HL-60 (cell line): ENCODE results near the gene ZNF280D.

Source experiments
- POLR2AphosphoS5 ChIP-seq: IDR thresholded peaks from 2 replicates; pipeline ENCODE4 v1.6.1; 2012; ENCODE audit warnings: low read depth
- TF ChIP-seq, protein P1 (sequence below): IDR thresholded peaks from one replicate; pipeline ENCODE4 v1.5.1; 2011; ENCODE audit warnings: low read length, control low read depth, inconsistent platforms; ENCODE audit not compliant: insufficient read depth
- TF ChIP-seq, protein P2 (sequence below): IDR thresholded peaks from 2 replicates; pipeline ENCODE4 v1.6.1; 2012; ENCODE audit warnings: low read depth; ENCODE audit not compliant: insufficient replicate concordance

DNA sequence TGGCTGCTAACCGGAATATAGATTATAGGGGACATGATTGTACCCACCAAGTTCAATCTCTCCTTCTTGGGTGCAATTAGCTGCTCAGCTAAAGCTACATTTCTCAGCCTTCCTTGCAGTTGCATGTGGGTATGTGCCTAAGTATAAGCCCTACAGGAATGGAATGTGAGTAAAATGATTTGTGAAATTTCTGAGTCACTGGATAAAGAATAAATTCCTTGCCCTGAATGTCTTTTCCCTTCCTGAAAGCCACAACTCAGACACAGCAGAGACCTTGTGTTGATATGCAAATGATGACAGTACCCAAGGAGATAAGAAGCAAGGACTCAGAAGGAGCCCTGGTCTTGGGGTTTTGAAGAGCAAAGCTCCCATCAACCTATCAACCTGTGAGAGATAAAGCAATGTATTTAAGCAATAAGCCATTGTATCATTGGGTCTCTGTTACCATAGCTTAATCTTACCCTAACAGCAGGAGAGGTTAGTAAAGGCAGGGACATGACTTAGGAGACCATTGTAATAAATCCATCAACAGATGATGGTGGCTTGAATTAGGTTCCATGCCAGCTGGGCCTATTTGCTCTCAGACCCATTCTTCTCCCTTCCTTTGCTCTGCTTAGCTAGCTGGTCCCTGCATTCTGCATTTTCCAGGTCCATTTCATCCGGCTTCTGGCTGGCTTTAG is 25.6 kb upstream of the ZNF280D start:
- TF ChIP-seq, protein P1, sequence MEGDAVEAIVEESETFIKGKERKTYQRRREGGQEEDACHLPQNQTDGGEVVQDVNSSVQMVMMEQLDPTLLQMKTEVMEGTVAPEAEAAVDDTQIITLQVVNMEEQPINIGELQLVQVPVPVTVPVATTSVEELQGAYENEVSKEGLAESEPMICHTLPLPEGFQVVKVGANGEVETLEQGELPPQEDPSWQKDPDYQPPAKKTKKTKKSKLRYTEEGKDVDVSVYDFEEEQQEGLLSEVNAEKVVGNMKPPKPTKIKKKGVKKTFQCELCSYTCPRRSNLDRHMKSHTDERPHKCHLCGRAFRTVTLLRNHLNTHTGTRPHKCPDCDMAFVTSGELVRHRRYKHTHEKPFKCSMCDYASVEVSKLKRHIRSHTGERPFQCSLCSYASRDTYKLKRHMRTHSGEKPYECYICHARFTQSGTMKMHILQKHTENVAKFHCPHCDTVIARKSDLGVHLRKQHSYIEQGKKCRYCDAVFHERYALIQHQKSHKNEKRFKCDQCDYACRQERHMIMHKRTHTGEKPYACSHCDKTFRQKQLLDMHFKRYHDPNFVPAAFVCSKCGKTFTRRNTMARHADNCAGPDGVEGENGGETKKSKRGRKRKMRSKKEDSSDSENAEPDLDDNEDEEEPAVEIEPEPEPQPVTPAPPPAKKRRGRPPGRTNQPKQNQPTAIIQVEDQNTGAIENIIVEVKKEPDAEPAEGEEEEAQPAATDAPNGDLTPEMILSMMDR: no peak
- TF ChIP-seq POLR2AphosphoS5: no peak
- TF ChIP-seq, protein P2, sequence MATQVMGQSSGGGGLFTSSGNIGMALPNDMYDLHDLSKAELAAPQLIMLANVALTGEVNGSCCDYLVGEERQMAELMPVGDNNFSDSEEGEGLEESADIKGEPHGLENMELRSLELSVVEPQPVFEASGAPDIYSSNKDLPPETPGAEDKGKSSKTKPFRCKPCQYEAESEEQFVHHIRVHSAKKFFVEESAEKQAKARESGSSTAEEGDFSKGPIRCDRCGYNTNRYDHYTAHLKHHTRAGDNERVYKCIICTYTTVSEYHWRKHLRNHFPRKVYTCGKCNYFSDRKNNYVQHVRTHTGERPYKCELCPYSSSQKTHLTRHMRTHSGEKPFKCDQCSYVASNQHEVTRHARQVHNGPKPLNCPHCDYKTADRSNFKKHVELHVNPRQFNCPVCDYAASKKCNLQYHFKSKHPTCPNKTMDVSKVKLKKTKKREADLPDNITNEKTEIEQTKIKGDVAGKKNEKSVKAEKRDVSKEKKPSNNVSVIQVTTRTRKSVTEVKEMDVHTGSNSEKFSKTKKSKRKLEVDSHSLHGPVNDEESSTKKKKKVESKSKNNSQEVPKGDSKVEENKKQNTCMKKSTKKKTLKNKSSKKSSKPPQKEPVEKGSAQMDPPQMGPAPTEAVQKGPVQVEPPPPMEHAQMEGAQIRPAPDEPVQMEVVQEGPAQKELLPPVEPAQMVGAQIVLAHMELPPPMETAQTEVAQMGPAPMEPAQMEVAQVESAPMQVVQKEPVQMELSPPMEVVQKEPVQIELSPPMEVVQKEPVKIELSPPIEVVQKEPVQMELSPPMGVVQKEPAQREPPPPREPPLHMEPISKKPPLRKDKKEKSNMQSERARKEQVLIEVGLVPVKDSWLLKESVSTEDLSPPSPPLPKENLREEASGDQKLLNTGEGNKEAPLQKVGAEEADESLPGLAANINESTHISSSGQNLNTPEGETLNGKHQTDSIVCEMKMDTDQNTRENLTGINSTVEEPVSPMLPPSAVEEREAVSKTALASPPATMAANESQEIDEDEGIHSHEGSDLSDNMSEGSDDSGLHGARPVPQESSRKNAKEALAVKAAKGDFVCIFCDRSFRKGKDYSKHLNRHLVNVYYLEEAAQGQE: no peak
